ENCODE results near the gene ARPP19.
"Not testable (repeated sequence)": the region's sequence is repeated elsewhere in the genome, so short reads cannot be mapped to it uniquely, and the experiment has no call there.

- TF ChIP-seq, protein P1, sequence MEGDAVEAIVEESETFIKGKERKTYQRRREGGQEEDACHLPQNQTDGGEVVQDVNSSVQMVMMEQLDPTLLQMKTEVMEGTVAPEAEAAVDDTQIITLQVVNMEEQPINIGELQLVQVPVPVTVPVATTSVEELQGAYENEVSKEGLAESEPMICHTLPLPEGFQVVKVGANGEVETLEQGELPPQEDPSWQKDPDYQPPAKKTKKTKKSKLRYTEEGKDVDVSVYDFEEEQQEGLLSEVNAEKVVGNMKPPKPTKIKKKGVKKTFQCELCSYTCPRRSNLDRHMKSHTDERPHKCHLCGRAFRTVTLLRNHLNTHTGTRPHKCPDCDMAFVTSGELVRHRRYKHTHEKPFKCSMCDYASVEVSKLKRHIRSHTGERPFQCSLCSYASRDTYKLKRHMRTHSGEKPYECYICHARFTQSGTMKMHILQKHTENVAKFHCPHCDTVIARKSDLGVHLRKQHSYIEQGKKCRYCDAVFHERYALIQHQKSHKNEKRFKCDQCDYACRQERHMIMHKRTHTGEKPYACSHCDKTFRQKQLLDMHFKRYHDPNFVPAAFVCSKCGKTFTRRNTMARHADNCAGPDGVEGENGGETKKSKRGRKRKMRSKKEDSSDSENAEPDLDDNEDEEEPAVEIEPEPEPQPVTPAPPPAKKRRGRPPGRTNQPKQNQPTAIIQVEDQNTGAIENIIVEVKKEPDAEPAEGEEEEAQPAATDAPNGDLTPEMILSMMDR (IDR thresholded peaks at IDR 0.05 in 2 of 3, conservative IDR thresholded peaks at IDR 0.05 in 1 of 3; ENCODE audit: control insufficient read depth in 2 of 3, extremely low read depth in 1 of 3, insufficient read depth in 1 of 3, low read depth in 3 of 3, low read length in 3 of 3), result not testable (repeated sequence)
- TF ChIP-seq FOXK2 (IDR thresholded peaks at IDR 0.05); FOXM1 (IDR thresholded peaks at IDR 0.05; ENCODE audit: low read depth, low read length); NRF1 (conservative IDR thresholded peaks at IDR 0.05; ENCODE audit: low read depth, low read length); JUNB (IDR thresholded peaks at IDR 0.05); EZH2 (IDR thresholded peaks at IDR 0.05; ENCODE audit: borderline replicate concordance, control insufficient read depth, low read depth, low read length); ZNF274 (IDR thresholded peaks at IDR 0.05; ENCODE audit: insufficient read depth, insufficient read length): not testable (repeated sequence)
- TF ChIP-seq, protein P2, sequence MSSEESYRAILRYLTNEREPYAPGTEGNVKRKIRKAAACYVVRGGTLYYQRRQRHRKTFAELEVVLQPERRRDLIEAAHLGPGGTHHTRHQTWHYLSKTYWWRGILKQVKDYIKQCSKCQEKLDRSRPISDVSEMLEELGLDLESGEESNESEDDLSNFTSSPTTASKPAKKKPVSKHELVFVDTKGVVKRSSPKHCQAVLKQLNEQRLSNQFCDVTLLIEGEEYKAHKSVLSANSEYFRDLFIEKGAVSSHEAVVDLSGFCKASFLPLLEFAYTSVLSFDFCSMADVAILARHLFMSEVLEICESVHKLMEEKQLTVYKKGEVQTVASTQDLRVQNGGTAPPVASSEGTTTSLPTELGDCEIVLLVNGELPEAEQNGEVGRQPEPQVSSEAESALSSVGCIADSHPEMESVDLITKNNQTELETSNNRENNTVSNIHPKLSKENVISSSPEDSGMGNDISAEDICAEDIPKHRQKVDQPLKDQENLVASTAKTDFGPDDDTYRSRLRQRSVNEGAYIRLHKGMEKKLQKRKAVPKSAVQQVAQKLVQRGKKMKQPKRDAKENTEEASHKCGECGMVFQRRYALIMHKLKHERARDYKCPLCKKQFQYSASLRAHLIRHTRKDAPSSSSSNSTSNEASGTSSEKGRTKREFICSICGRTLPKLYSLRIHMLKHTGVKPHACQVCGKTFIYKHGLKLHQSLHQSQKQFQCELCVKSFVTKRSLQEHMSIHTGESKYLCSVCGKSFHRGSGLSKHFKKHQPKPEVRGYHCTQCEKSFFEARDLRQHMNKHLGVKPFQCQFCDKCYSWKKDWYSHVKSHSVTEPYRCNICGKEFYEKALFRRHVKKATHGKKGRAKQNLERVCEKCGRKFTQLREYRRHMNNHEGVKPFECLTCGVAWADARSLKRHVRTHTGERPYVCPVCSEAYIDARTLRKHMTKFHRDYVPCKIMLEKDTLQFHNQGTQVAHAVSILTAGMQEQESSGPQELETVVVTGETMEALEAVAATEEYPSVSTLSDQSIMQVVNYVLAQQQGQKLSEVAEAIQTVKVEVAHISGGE (CRISPR knock-in tag; IDR thresholded peaks at IDR 0.05), result not testable (repeated sequence)
Observed at GRCh38 chr15:52512869-52513268, 56.0 kb downstream of the ARPP19 start.

All from GM12878 (cell line).